ENCODE data around the gene HMCN2. TPM values are rescaled to one million over a fixed set of nuclear protein-coding genes. Genes with fewer than 3 reads are reported as not detected.

HMCN2 gene
- total and polyA plus RNA-seq, 9 donors = 0.12 to 4.2 (median 0.98) TPM

GRCh38 chr9:130478736-130479575 is 213.4 kb downstream of the HMCN2 start:
- no peaks in the 10 kb centered on the region for H3K27me3 ChIP-seq
- no peak overlapping the region for H3K27ac ChIP-seq
- 86 to 92% (median 87%) methylated on average over 35 of the region's 35 CpGs for WGBS, 3 donors
- intact Hi-C loops (cut with DNase I) = no loop called here
- H3K4me1 ChIP-seq (ENCODE audit: insufficient read depth) = no peaks in the 10 kb centered on the region
- no peaks in the 10 kb centered on the region for H3K9me3 ChIP-seq
- no peaks in the 10 kb centered on the region for H3K36me3 ChIP-seq
- DNase-seq = no peak
- TF ChIP-seq, protein P1, sequence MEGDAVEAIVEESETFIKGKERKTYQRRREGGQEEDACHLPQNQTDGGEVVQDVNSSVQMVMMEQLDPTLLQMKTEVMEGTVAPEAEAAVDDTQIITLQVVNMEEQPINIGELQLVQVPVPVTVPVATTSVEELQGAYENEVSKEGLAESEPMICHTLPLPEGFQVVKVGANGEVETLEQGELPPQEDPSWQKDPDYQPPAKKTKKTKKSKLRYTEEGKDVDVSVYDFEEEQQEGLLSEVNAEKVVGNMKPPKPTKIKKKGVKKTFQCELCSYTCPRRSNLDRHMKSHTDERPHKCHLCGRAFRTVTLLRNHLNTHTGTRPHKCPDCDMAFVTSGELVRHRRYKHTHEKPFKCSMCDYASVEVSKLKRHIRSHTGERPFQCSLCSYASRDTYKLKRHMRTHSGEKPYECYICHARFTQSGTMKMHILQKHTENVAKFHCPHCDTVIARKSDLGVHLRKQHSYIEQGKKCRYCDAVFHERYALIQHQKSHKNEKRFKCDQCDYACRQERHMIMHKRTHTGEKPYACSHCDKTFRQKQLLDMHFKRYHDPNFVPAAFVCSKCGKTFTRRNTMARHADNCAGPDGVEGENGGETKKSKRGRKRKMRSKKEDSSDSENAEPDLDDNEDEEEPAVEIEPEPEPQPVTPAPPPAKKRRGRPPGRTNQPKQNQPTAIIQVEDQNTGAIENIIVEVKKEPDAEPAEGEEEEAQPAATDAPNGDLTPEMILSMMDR (IDR thresholded peaks at IDR 0.05) = no peak
- TF ChIP-seq POLR2A (IDR thresholded peaks at IDR 0.05) (no peak), EP300 (IDR thresholded peaks at IDR 0.05) (no peak)
- H3K4me3 ChIP-seq = no peak overlapping the region

DNA sequence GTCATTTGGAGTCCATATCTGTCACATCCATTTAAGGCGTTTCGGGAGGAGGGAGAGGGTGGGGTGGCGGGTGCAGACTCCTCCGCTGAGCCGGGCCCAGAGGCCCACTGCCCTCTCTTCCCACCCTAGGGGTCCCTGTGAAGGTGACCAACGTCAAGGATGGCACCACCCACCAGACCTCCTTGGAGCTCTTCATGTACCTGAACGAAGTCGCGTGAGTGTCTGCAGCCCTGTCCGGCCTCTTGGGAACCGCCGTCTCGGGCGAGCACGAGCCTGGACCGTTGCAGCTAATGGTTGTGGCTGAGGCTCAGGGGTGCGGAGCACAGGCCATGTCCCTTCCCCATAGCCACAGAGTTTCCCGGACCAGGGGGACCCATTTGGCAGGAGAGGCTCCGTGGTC is 214.0 kb downstream of the HMCN2 start:
- Histone ChIP-seq H3K4me1 (ENCODE audit: insufficient read depth) (no peaks in the 10 kb centered on the region), H3K4me3 (no peak overlapping the region), H3K36me3 (no peaks in the 10 kb centered on the region), H3K9me3 (no peaks in the 10 kb centered on the region), H3K27me3 (no peaks in the 10 kb centered on the region), H3K27ac (no peak overlapping the region)
- 92 to 93% (median 92%) methylated on average over 19 of the region's 19 CpGs for WGBS, 3 donors
- TF ChIP-seq POLR2A (IDR thresholded peaks at IDR 0.05) (no peak), EP300 (IDR thresholded peaks at IDR 0.05) (no peak)
- TF ChIP-seq, protein P1 (IDR thresholded peaks at IDR 0.05) = no peak
- intact Hi-C loops (cut with DNase I) = no loop called here
- no peak for DNase-seq

- no peaks in the 10 kb centered on the region for H3K36me3 ChIP-seq
- intact Hi-C loops (cut with DNase I) = loop anchor here in 1 of 4 donors (5.0 kb wide), 1 partner anchor 813 kb away; the partner anchor contains the start of gene PRRX2
- 84 to 89% (median 86%) methylated on average over 16 of the region's 16 CpGs for WGBS, 3 donors
- H3K27me3 ChIP-seq = no peaks in the 10 kb centered on the region
- H3K4me1 ChIP-seq (ENCODE audit: insufficient read depth) = no peaks in the 10 kb centered on the region
- no peak overlapping the region for H3K27ac ChIP-seq
- no peak overlapping the region for H3K4me3 ChIP-seq
- TF ChIP-seq, protein P1 (IDR thresholded peaks at IDR 0.05) = no peak
- no peak for TF ChIP-seq POLR2A (IDR thresholded peaks at IDR 0.05)
- no peak for TF ChIP-seq EP300 (IDR thresholded peaks at IDR 0.05)
- H3K9me3 ChIP-seq = no peaks in the 10 kb centered on the region
- no peak for DNase-seq
Measured at GRCh38 chr9:130480673-130481072, 215.1 kb downstream of the HMCN2 start.

- intact Hi-C loops (cut with DNase I) = loop anchor here in 1 of 4 donors (5.0 kb wide), 1 partner anchor 815 kb away; the partner anchor contains the start of gene PRRX2
- Histone ChIP-seq H3K4me3 (no peak overlapping the region), H3K9me3 (no peaks in the 10 kb centered on the region), H3K36me3 (no peaks in the 10 kb centered on the region), H3K27ac (no peak overlapping the region), H3K4me1 (ENCODE audit: insufficient read depth) (no peaks in the 10 kb centered on the region), H3K27me3 (no peaks in the 10 kb centered on the region)
- 52 to 69% (median 62%) methylated on average over 5 of the region's 5 CpGs for WGBS, 3 donors
- TF ChIP-seq POLR2A (IDR thresholded peaks at IDR 0.05) (no peak), EP300 (IDR thresholded peaks at IDR 0.05) (no peak)
- TF ChIP-seq, protein P1 (IDR thresholded peaks at IDR 0.05) = no peak
- DNase-seq = no peak
Measured at GRCh38 chr9:130482463-130482862, 216.9 kb downstream of the HMCN2 start.

All from ovary (tissue), 9 donors.